Measurements from ENCODE around the gene ARFIP1.
"Not testable (repeated sequence)": the region's sequence is repeated elsewhere in the genome, so short reads cannot be mapped to it uniquely, and the experiment has no call there.

ARFIP1 gene

GRCh38 chr4:152779513-152780266 is at the start of gene ARFIP1, which contains the start of gene TIGD4:
TSS of gene ARFIP1 (plus strand) at chr4:152779954. CDS start at chr4:152829634, 49,680 bp downstream.
TSS of gene TIGD4 (minus strand) at chr4:152779730. CDS start at chr4:152771004, 8,726 bp downstream.
- peak; percentile 84 for DNase-seq (ENCODE audit: low read depth)

- DNase-seq (ENCODE audit: low read depth) = no peak
Measured at GRCh38 chr4:152731997-152732396, 47.8 kb upstream of the ARFIP1 start.

- no peak for DNase-seq (ENCODE audit: low read depth)
Measured at GRCh38 chr4:152734015-152734698, 45.6 kb upstream of the ARFIP1 start.

- DNase-seq (ENCODE audit: low read depth) = no peak
Measured at GRCh38 chr4:152734699-152735050, 45.1 kb upstream of the ARFIP1 start.

- DNase-seq (ENCODE audit: low read depth) = no peak
Measured at GRCh38 chr4:152735396-152735859, 44.3 kb upstream of the ARFIP1 start.

GRCh38 chr4:152735906-152736305 is 43.8 kb upstream of the ARFIP1 start:
- no peak for DNase-seq (ENCODE audit: low read depth)

- DNase-seq (ENCODE audit: low read depth) = no peak
Measured at GRCh38 chr4:152738827-152739226, 40.9 kb upstream of the ARFIP1 start.

GRCh38 chr4:152747444-152747843 is 32.3 kb upstream of the ARFIP1 start:
- no peak for DNase-seq (ENCODE audit: low read depth)

GRCh38 chr4:152748619-152749018 is 31.1 kb upstream of the ARFIP1 start:
- DNase-seq (ENCODE audit: low read depth) = no peak

- no peak for DNase-seq (ENCODE audit: low read depth)
Measured at GRCh38 chr4:152763796-152764195, 16.0 kb upstream of the ARFIP1 start.

- DNase-seq (ENCODE audit: low read depth) = not testable (repeated sequence)
Measured at GRCh38 chr4:152765069-152765737, 14.6 kb upstream of the ARFIP1 start.

GRCh38 chr4:152771741-152772533 is 7.8 kb upstream of the ARFIP1 start:
- DNase-seq (ENCODE audit: low read depth) = no peak

GRCh38 chr4:152773339-152773738 is 6.4 kb upstream of the ARFIP1 start:
- no peak for DNase-seq (ENCODE audit: low read depth)

- no peak for DNase-seq (ENCODE audit: low read depth)
Measured at GRCh38 chr4:152773953-152774352, 5.8 kb upstream of the ARFIP1 start.

- DNase-seq (ENCODE audit: low read depth) = no peak
Measured at GRCh38 chr4:152776352-152776751, 3.4 kb upstream of the ARFIP1 start.

- no peak for DNase-seq (ENCODE audit: low read depth)
Measured at GRCh38 chr4:152777488-152777887, 2.3 kb upstream of the ARFIP1 start.

- DNase-seq (ENCODE audit: low read depth) = no peak
Measured at GRCh38 chr4:152778656-152779512, 870 bp upstream of the ARFIP1 start.

- DNase-seq (ENCODE audit: low read depth) = no peak
Measured at GRCh38 chr4:152780267-152780778, 569 bp downstream of the ARFIP1 start.

- no peak for DNase-seq (ENCODE audit: low read depth)
Measured at GRCh38 chr4:152784490-152785350, 5.0 kb downstream of the ARFIP1 start.
